GM21723 (cell line): ENCODE results near the gene MXRA7.
"Not testable (repeated sequence)": the region's sequence is repeated elsewhere in the genome, so short reads cannot be mapped to it uniquely, and the experiment has no call there.

ENCODE experiments used
- ATAC-seq: cut with Tn5 transposase; IDR thresholded peaks from one replicate; pipeline ENCODE4 v1.9.1; 2021; ENCODE audit warnings: mild to moderate bottlenecking, moderate library complexity; ENCODE audit not compliant: unreplicated experiment

MXRA7 gene

GRCh38 chr17:76710863-76711611, at the start of gene MXRA7:
Gene MXRA7, minus strand, starts transcription at chr17:76710965. Its CDS starts 19 bp downstream, at chr17:76710946.
- peak; percentile 59 for ATAC-seq

GRCh38 chr17:76758570-76758969, 47.8 kb upstream of the MXRA7 start:
- ATAC-seq = no peak

- no peak for ATAC-seq
Measured at GRCh38 chr17:76757256-76757655, 46.5 kb upstream of the MXRA7 start.

GRCh38 chr17:76755285-76755684, 44.5 kb upstream of the MXRA7 start:
- ATAC-seq = no peak

GRCh38 chr17:76753061-76753961, 42.5 kb upstream of the MXRA7 start:
- no peak for ATAC-seq

GRCh38 chr17:76752006-76752405, 41.2 kb upstream of the MXRA7 start:
- no peak for ATAC-seq

- ATAC-seq = no peak
Measured at GRCh38 chr17:76751416-76751993, 40.7 kb upstream of the MXRA7 start.

GRCh38 chr17:76748657-76749056, 37.9 kb upstream of the MXRA7 start:
- no peak for ATAC-seq

GRCh38 chr17:76747716-76748363, 37.1 kb upstream of the MXRA7 start:
- no peak for ATAC-seq

GRCh38 chr17:76745785-76746184, 35.0 kb upstream of the MXRA7 start:
- ATAC-seq = not testable (repeated sequence)

GRCh38 chr17:76744747-76745146, 34.0 kb upstream of the MXRA7 start:
- ATAC-seq = no peak

GRCh38 chr17:76742958-76743357, 32.2 kb upstream of the MXRA7 start:
- no peak for ATAC-seq

- ATAC-seq = no peak
Measured at GRCh38 chr17:76740329-76741118, 29.8 kb upstream of the MXRA7 start.

GRCh38 chr17:76739568-76740115, 28.9 kb upstream of the MXRA7 start:
- ATAC-seq = not testable (repeated sequence)

GRCh38 chr17:76738468-76738850, 27.7 kb upstream of the MXRA7 start:
- ATAC-seq = no peak

GRCh38 chr17:76737676-76738467, 27.1 kb upstream of the MXRA7 start, which contains the start of gene MFSD11:
Gene MFSD11, plus strand, starts transcription at chr17:76738119. Its CDS starts 234 bp downstream, at chr17:76738353.
- peak; percentile 57 for ATAC-seq

- peak; percentile 67 for ATAC-seq
Measured at GRCh38 chr17:76737082-76737675, 26.4 kb upstream of the MXRA7 start, which contains the start of gene SRSF2. Gene SRSF2, minus strand, starts transcription at chr17:76737331. Its CDS starts 171 bp downstream, at chr17:76737160.

- ATAC-seq = peak; percentile 23
Measured at GRCh38 chr17:76736349-76737081, 25.8 kb upstream of the MXRA7 start.
